ENCODE measurements around the gene MTCH2.

MTCH2 gene

GRCh38 chr11:47631473-47631872, 10.9 kb downstream of the MTCH2 start:
- no peak for DNase-seq

DNA sequence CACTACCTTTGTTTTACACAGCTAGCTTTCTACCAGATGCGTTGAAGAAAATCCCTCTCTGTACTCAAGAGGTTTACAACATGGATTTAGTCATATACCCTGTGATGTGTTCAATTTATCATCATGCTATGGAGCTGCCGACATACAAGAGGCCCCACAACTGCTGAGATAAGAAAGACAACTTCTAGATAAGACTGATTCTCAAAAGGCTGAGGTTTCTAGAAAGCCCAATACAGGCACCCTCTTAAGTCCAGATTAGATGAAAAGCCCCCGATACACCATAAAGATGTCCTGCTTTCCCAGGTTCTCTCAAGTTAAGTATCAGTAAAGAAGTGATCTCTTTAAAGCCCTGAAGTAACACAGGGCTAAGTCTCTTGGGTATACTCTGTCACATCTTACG, 14.3 kb downstream of the MTCH2 start:
- no peak for DNase-seq

DNA sequence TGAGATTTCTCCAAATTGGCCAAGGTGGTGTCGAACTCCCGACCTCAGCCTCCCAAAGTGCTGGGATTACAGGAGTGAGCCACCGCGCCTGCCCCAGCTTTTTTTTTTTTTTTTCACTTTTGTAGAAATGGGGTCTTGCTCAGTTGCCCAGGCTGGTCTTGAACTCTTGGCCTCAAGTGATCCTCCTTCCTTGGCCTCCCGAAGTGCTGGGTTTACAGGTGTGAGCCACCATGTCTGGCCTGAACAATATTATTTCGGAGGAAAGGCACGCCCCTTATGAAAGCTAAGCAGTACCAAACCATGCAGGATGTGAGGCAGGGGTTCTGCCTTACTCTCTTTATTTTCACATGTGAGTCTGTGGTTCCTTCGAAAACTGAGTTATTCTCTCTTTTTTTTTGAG, 16.1 kb downstream of the MTCH2 start:
- no peak for DNase-seq

DNA sequence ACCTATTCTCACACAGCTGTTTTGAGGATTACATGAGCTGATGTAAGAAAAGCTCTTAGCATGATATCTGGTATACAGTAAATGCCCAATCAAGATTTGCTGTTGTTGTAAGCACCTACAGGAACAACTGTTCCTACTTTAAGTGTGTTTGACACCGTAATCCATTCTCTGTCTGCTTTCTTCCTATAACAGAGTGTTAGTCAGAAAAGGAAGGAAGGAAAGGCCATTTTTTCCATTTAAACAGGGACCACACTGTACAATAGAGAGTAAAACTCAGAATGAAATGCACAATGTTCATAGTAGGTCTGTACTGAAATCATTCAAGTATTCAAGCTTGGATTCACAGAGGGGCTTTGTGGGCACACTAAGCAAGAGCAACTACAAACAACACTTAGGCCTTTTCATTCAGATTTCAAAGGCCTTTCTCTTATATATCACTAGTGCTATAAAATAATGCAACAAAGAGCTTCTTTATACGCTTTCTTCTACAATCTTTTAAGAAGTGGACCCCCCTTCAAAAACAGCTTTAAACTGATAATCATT, 21.5 kb downstream of the MTCH2 start:
- no peak for DNase-seq

- DNase-seq = peak; percentile 74
Observed at GRCh38 chr11:47617417-47617809, 24.9 kb downstream of the MTCH2 start.

GRCh38 chr11:47616726-47617416, 25.5 kb downstream of the MTCH2 start:
- peak; percentile 68 for DNase-seq

DNA sequence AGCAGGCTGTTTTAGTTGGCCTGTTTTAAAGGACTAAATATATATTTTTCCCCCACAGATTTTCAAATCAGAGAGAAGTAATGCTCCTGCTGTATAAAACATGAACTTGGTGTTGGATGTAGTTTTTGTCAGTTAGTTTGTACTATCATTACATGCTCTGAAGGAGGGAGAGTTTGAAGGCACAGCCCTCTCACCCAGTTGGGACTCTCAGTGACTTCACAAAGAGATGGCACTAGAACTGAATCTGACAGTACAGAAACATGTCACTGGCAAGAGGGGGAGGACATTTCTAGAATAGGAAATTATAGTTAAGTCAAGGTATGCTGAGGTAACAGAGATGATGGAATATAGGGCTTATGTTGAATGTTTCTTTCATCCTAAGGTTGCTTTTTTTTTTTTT, 27.1 kb downstream of the MTCH2 start:
- DNase-seq = no peak

GRCh38 chr11:47611348-47611794, 31.0 kb downstream of the MTCH2 start:
- DNase-seq = no peak

DNA sequence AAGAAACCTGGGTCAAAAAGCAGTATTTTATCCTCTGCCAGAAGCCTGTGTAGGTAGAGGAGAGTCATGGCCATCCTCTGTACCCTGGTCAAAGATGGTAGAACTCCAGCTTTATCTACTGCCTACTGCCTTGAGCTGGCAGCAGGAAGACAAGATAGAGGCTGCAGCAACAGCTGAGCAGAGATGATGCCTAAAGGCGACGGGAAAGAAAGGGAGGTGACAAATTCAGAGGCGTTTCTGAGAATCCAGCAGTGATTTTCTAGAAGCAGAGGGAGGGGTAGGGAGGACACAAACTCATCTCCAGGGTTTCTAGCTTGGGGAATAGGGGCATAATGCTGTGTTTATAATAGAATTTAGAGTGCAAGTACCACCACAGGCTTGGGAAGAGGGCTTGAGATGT, 32.7 kb downstream of the MTCH2 start:
- no peak for DNase-seq

- no peak for DNase-seq
Observed at GRCh38 chr11:47607380-47607779, 35.0 kb downstream of the MTCH2 start.

DNA sequence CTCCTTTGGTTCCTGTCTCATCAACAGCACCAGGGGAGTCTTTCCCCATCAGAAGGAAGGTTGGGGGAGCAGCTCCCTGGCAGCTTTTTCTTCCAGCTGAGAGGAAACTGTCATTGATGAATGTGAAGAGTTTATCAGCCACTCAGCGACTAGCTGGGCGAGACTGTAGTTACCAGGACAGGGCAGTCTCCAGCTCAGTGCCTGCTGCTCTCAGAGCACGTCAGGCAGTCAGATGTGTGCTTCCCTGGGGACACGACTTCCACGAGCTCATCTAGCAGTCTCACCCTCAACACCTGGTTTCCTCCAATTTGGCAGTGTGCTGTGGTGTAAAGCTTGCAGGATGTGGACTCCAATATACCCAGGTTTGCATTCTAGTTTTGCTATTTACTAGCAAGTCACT, 35.6 kb downstream of the MTCH2 start:
- DNase-seq = no peak

- DNase-seq = no peak
Observed at GRCh38 chr11:47605921-47606320, 36.4 kb downstream of the MTCH2 start.

DNA sequence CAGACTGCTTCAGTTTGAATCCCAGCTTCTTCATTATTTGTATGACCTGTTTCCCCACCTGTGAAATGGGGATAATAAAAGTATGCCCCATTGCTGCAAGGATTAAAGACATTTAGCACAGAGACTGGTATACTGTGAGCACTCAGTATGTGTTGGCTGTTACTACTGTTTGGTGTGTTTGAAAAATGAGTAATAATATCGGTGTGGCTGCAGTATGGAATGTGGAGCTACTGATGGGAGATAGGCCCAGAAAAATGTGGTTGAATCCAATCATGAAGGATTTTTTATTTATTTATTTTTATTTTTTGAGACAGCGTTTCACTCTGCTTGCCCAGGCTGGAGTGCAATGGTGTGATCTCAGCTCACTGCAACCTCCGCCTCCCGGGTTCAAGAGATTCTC, 39.1 kb downstream of the MTCH2 start:
- no peak for DNase-seq

DNA sequence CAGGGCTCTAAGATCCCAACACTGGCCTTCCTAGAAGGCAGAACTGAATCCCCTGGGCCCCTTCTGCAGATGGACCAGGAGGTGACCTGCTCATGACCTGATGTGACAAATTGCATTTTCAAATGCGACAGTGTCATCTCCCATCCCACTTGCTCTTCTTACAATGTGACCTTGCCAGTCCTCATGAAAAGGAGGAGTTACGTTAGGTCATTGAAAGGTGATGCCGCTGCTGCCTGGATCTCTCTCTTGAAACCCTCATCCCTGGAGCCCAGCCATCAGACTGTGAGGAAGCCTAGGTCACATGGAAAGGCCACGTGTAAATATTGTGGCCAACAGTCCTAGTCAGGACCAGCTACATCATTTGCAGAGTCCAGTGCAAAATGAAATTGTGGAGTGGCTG, 42.5 kb downstream of the MTCH2 start:
- DNase-seq = no peak

DNA sequence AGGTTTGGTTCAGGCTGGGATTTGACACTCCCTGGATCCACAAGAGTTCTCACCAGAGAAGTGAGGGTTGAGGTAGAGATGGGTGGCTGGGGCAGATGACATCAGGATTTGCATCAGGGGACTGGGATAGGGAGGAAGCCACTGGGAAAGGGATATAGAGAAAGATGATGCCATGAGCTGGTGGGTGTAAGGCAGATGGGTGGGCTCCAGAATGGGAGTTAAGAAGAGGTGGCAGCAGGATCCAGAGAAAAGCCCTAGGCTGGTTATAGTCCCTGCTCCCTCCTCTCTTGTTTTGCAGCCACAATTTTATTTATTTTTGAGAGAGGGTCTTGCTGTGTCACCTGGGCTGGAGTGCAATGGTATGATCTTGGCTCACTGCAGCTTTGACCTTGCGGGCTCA, 46.4 kb downstream of the MTCH2 start:
- DNase-seq = no peak

DNA sequence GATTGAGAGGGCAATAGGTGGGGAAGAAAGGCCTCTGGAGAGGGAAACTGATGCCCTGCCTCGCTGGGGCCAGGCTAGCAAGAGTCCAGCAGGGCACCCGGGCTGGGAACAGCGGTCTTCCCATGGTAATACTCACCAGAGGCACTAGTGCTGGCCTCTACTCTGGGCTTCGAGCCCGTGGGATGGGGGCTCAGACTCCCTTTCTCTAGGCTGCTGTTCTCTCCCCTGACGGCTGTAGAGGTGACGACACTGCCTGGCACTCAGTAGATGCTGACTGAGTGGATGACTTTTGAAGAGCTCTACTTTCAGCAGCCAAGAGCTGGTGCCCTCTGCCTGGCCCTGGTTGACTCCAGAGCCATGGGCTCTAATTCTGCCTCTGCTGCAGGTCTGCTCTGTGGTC, 47.3 kb downstream of the MTCH2 start:
- DNase-seq = peak; percentile 41

GRCh38 chr11:47593934-47594855, 48.2 kb downstream of the MTCH2 start, which contains the start of gene C1QTNF4:
Gene C1QTNF4, minus strand, starts transcription at chr11:47594411. Its CDS starts 3,601 bp downstream, at chr11:47590810.
- DNase-seq = peak; percentile 12

DNA sequence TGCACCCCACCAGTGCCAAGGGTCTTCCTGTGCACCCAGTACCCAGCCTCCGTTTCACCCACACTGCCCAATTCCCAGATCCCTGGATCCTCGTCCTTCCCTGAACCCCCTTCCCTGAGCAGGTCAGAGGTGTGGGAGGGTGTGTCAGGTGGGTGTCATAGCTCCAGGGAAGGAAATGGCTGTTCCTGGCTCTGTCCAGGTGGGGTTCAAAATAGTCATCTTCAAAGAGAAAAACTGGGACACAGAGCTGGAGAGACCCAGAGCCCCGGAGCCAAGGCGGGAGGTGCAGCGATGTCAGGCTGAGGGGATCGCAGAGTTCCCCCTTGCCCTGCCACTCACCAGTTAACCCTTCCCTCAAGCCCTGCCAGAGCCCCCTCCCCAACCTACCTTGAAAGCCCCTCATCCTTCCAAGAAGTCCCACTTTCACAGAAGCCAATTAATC, 48.8 kb downstream of the MTCH2 start:
- peak; percentile 12 for DNase-seq

- DNase-seq = no peak
Observed at GRCh38 chr11:47592970-47593369, 49.4 kb downstream of the MTCH2 start.

GRCh38 chr11:47592251-47592650, 50.1 kb downstream of the MTCH2 start:
- no peak for DNase-seq

- no peak for DNase-seq
Observed at GRCh38 chr11:47591764-47592163, 50.6 kb downstream of the MTCH2 start.

DNA sequence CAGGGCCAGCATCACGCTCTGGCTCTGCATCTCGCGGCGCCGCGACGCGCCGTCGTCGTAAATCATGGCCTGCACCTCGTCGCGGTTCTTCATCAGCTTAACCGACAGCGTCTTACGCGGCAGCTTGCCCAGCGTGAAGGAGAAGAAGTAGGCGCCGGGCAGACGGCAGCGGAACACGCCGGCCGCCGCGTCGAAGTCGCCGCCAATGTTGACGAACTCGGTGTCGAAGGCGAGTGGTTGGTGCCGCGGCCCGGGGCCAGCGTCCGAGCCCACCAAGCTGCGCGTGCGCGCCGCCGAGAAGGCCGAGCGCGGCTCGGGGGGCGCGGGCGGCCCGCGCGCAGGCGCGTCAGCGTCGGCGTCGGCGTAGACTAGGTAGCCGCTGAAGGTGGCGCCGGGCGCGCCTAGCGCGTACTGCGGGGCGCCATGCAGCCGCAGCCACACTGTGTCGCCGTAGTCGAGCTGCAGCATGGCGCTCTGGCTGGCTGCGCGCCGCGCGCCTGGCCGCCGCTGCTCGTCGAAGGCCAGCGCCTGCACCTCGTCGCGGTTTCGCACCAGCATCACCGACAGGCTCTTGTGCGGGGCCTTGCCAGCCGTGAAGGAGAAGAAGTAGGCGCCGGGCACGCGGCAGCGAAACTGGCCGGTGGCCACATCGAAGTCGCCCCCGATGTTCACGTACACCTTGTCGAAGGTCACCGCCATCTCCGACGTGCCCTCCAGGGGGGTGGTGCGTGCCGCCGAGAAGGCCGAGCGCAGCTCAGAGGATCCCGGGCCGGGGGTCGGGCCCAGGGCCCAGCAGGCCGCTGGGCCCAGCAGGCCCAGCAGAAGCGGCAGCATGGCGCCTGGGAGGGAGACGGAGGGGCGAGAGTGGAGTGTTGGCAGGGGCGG, 52.1 kb downstream of the MTCH2 start:
- DNase-seq = no peak

DNA sequence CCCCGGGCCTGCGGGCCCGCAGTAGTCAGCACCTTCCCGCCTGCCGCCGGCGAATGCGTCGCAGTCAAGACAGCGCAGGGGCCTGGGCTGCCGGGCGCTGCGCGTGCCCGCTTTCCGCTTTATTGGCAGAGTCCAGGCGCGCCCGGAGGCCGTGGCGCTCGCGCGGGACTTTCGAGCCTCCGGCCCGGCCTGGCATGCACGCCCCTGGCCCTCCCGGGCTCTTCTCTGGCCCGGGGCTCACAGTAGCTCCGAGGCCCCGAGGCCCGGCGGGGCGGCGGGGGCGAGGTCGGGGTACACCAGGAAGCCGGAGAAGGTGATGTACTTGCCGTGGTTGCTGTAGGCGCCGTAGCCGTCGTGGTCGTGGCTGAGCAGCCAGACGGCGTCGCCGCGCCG, 52.8 kb downstream of the MTCH2 start:
- no peak for DNase-seq
